HepG2 (cell line): ENCODE measurements around the gene BRD8. TPM values are rescaled to one million over a fixed set of nuclear protein-coding genes. Genes with fewer than 3 reads are reported as not detected.

Experiments used
- ADNP ChIP-seq: sonication (generic); formaldehyde crosslinking; IDR thresholded peaks from 2 replicates; pipeline ENCODE4 v1.4.0; 2020; ENCODE audit warnings: missing genetic modification reagents
- AHDC1 ChIP-seq: sonication (generic); formaldehyde crosslinking; IDR thresholded peaks from 2 replicates; pipeline ENCODE4 v1.5.1; 2020; ENCODE audit warnings: mild to moderate bottlenecking, missing genetic modification reagents, borderline replicate concordance
- ATF1 ChIP-seq: IDR thresholded peaks from 2 replicates; pipeline ENCODE4 v1.6.1; 2016; ENCODE audit warnings: mild to moderate bottlenecking, control low read depth
- GZF1 ChIP-seq: sonication (generic); formaldehyde crosslinking; IDR thresholded peaks from 2 replicates; pipeline ENCODE4 v1.5.1; 2020; ENCODE audit warnings: mild to moderate bottlenecking, missing genetic modification reagents
- KAT8 ChIP-seq: IDR thresholded peaks from 2 replicates; pipeline ENCODE4 v1.6.1; 2016; ENCODE audit warnings: missing genetic modification reagents, missing compliant biosample characterization
- NFYB ChIP-seq: sonication (generic); formaldehyde crosslinking; IDR thresholded peaks from 2 replicates; pipeline ENCODE4 v1.4.0; 2020; ENCODE audit warnings: missing genetic modification reagents
- TFAP4 ChIP-seq: sonication (generic); IDR thresholded peaks from 2 replicates; pipeline ENCODE4 v1.6.1; 2016; ENCODE audit warnings: low read depth, borderline replicate concordance
- YEATS2 ChIP-seq: sonication (generic); formaldehyde crosslinking; IDR thresholded peaks from 2 replicates; pipeline ENCODE4 v1.4.0; 2020; ENCODE audit warnings: missing genetic modification reagents, borderline replicate concordance
- ZNF136 ChIP-seq: sonication (generic); formaldehyde crosslinking; IDR thresholded peaks from 2 replicates; pipeline ENCODE4 v1.8.1; 2022; ENCODE audit warnings: low read depth, mild to moderate bottlenecking, moderate library complexity, missing genetic modification reagents
- ZNF503 ChIP-seq: sonication (generic); formaldehyde crosslinking; IDR thresholded peaks from 2 replicates; pipeline ENCODE4 v1.4.0; 2020; ENCODE audit warnings: missing genetic modification reagents
- ZNF546 ChIP-seq: sonication (generic); formaldehyde crosslinking; conservative IDR thresholded peaks from 2 replicates; pipeline ENCODE4 v1.8.1; 2023; ENCODE audit warnings: mild to moderate bottlenecking, missing genetic modification reagents
- polyA plus RNA-seq, 8 experiments: library from polyadenylated mRNA; depleted of rRNA in 3 of 8; stranded (reverse) in 7 of 8; unstranded in 1 of 8; fragments of >200 nt; fragmentation: Illumina TruSeq in 4 of 8; extraction: Trizol in 4 of 8; gene quantifications; 2 replicates each; pipeline versions ENCODE4 v1.2.1 to v1.2.3, GENCODE V29; 2011 to 2016; ENCODE audit warnings: low read depth in 4 of 8, missing spikeins in 1 of 8, mixed read lengths in 1 of 8; ENCODE audit not compliant: insufficient read depth in 1 of 8
- total RNA-seq, 5 experiments: library from RNA; depleted of rRNA; stranded (reverse); fragments of >200 nt; fragmentation: Illumina TruSeq; extraction: Trizol; gene quantifications; 2 replicates each; pipeline ENCODE4 v1.2.3, GENCODE V29; 2016; ENCODE audit warnings: low read depth in 1 of 5
- TF ChIP-seq, protein P1 (sequence below): sonication (generic); formaldehyde crosslinking; IDR thresholded peaks from 2 replicates; pipeline ENCODE4; 2020; ENCODE audit warnings: missing genetic modification reagents, mild to moderate bottlenecking, borderline replicate concordance
- TF ChIP-seq, protein P2 (sequence below): IDR thresholded peaks from 2 replicates; pipeline ENCODE4 v1.6.1; 2016; ENCODE audit warnings: missing genetic modification reagents, missing compliant biosample characterization
- TF ChIP-seq, protein P3 (sequence below): sonication (generic); formaldehyde crosslinking; IDR thresholded peaks from 2 replicates; pipeline ENCODE4 v1.5.1; 2020; ENCODE audit warnings: missing genetic modification reagents, mild to moderate bottlenecking, borderline replicate concordance

The BRD8 gene
- total and polyA plus RNA-seq, 2 of the 13 experiments (the other 11 are each of a cell fraction or from before 2014, with no cell fraction given), result 62.5 to 71.1 TPM

GRCh38 chr5:138178516-138179276 lies at the start of gene BRD8, which contains the start of gene KIF20A (continued):
- TF ChIP-seq, protein P1, sequence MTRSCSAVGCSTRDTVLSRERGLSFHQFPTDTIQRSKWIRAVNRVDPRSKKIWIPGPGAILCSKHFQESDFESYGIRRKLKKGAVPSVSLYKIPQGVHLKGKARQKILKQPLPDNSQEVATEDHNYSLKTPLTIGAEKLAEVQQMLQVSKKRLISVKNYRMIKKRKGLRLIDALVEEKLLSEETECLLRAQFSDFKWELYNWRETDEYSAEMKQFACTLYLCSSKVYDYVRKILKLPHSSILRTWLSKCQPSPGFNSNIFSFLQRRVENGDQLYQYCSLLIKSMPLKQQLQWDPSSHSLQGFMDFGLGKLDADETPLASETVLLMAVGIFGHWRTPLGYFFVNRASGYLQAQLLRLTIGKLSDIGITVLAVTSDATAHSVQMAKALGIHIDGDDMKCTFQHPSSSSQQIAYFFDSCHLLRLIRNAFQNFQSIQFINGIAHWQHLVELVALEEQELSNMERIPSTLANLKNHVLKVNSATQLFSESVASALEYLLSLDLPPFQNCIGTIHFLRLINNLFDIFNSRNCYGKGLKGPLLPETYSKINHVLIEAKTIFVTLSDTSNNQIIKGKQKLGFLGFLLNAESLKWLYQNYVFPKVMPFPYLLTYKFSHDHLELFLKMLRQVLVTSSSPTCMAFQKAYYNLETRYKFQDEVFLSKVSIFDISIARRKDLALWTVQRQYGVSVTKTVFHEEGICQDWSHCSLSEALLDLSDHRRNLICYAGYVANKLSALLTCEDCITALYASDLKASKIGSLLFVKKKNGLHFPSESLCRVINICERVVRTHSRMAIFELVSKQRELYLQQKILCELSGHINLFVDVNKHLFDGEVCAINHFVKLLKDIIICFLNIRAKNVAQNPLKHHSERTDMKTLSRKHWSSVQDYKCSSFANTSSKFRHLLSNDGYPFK (CRISPR knock-in tag), result peak; percentile 75; the same call in 1 of the 2 replicates
- TF ChIP-seq YEATS2 (CRISPR knock-in tag), result peak; percentile 79; the same call in 1 of the 2 replicates
- peak; percentile 73 for TF ChIP-seq KAT8 (CRISPR knock-in tag)
- no peak for TF ChIP-seq ZNF503 (CRISPR knock-in tag)
- TF ChIP-seq TFAP4, result no peak
- TF ChIP-seq ATF1 (CRISPR knock-in tag), result peak; percentile 87
- TF ChIP-seq, protein P2, sequence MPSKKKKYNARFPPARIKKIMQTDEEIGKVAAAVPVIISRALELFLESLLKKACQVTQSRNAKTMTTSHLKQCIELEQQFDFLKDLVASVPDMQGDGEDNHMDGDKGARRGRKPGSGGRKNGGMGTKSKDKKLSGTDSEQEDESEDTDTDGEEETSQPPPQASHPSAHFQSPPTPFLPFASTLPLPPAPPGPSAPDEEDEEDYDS, result peak; percentile 33
- no peak for TF ChIP-seq ADNP (CRISPR knock-in tag)
- TF ChIP-seq, protein P3, sequence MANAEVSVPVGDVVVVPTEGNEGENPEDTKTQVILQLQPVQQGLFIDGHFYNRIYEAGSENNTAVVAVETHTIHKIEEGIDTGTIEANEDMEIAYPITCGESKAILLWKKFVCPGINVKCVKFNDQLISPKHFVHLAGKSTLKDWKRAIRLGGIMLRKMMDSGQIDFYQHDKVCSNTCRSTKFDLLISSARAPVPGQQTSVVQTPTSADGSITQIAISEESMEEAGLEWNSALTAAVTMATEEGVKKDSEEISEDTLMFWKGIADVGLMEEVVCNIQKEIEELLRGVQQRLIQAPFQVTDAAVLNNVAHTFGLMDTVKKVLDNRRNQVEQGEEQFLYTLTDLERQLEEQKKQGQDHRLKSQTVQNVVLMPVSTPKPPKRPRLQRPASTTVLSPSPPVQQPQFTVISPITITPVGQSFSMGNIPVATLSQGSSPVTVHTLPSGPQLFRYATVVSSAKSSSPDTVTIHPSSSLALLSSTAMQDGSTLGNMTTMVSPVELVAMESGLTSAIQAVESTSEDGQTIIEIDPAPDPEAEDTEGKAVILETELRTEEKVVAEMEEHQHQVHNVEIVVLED, result peak; percentile 59; the same call in 1 of the 2 replicates
- no peak for TF ChIP-seq ZNF136 (CRISPR knock-in tag)
- 0 out of 2 replicates have a peak, but pooled peaks have one; percentile 33 for TF ChIP-seq GZF1 (CRISPR knock-in tag)
- TF ChIP-seq ZNF546 (CRISPR knock-in tag), result no peak; the same call in 1 of the 2 replicates
- peak; percentile 94 for TF ChIP-seq NFYB (CRISPR knock-in tag)
- no peak for TF ChIP-seq AHDC1 (CRISPR knock-in tag)
